Ishikawa (cell line): ENCODE results near the gene JAG2.
A peak's percentile ranks its signal among the peaks of the same experiment; 100 is the strongest.

ENCODE experiments used
- CEBPB ChIP-seq: IDR thresholded peaks from 2 replicates; pipeline ENCODE4 v1.6.1; 2012
- CREB1 ChIP-seq: IDR thresholded peaks from 2 replicates; pipeline ENCODE4 v1.6.1; 2012; ENCODE audit warnings: low read depth
- EGR1 ChIP-seq: IDR thresholded peaks from 2 replicates; pipeline ENCODE4 v1.6.1; 2012
- EP300 ChIP-seq: IDR thresholded peaks from 2 replicates; pipeline ENCODE4 v1.6.1; 2012; ENCODE audit warnings: borderline replicate concordance
- FOXM1 ChIP-seq: IDR thresholded peaks from 2 replicates; pipeline ENCODE4 v1.6.1; 2012; ENCODE audit warnings: low read depth, borderline replicate concordance
- MAX ChIP-seq: IDR thresholded peaks from 2 replicates; pipeline ENCODE4 v1.6.1; 2012
- NFIC ChIP-seq: IDR thresholded peaks from 2 replicates; pipeline ENCODE4 v1.6.1; 2012
- RAD21 ChIP-seq: IDR thresholded peaks from 2 replicates; pipeline ENCODE4 v1.6.1; 2012; ENCODE audit warnings: low read depth
- REST ChIP-seq: IDR thresholded peaks from 2 replicates; pipeline ENCODE4 v1.6.1; 2012; ENCODE audit warnings: low read depth, mild to moderate bottlenecking
- TAF1 ChIP-seq: IDR thresholded peaks from 2 replicates; pipeline ENCODE4 v1.6.1; 2012; ENCODE audit warnings: low read depth, mild to moderate bottlenecking
- TCF12 ChIP-seq: IDR thresholded peaks from 2 replicates; pipeline ENCODE4 v1.6.1; 2012; ENCODE audit warnings: low read depth
- TEAD4 ChIP-seq: IDR thresholded peaks from 2 replicates; pipeline ENCODE4 v1.6.1; 2012
- USF1 ChIP-seq: IDR thresholded peaks from 2 replicates; pipeline ENCODE4 v1.6.1; 2012
- YY1 ChIP-seq: IDR thresholded peaks from 2 replicates; pipeline ENCODE4 v1.6.1; 2012; ENCODE audit warnings: low read depth
- ZBTB7A ChIP-seq: IDR thresholded peaks from 2 replicates; pipeline ENCODE4 v1.6.1; 2012; ENCODE audit warnings: low read depth

The JAG2 gene

GRCh38 chr14:105173901-105174894 is 5.6 kb upstream of the JAG2 start:
- TF ChIP-seq MAX (no peak), ZBTB7A (0 out of 2 replicates have a peak, but pooled peaks have one; percentile 53), NFIC (no peak), CEBPB (no peak), CREB1 (no peak)

GRCh38 chr14:105173145-105173544 is 4.6 kb upstream of the JAG2 start:
- TF ChIP-seq RAD21 (no peak), ZBTB7A (peak; percentile 19; the same call in 1 of the 2 replicates)

- TF ChIP-seq CREB1: no peak
- TF ChIP-seq TEAD4: no peak
- TF ChIP-seq EGR1: no peak
- no peak for TF ChIP-seq TAF1
- TF ChIP-seq USF1: no peak
- TF ChIP-seq TCF12: no peak
- TF ChIP-seq MAX: no peak
- no peak for TF ChIP-seq FOXM1
- no peak for TF ChIP-seq YY1
- TF ChIP-seq NFIC: no peak
- TF ChIP-seq ZBTB7A: no peak
- no peak for TF ChIP-seq REST
These were observed 3.9 kb upstream of the JAG2 start for GRCh38 chr14:105172476-105172875.

- TF ChIP-seq TEAD4 (no peak), USF1 (no peak), EGR1 (no peak), NFIC (no peak), RAD21 (no peak), FOXM1 (no peak), ZBTB7A (no peak), MAX (no peak), TAF1 (no peak), CREB1 (no peak), CEBPB (no peak), REST (no peak), EP300 (no peak), YY1 (no peak), TCF12 (no peak)
These were observed 2.6 kb upstream of the JAG2 start for GRCh38 chr14:105171004-105171673.

- TF ChIP-seq USF1 (no peak), TEAD4 (no peak), CEBPB (no peak), NFIC (no peak), RAD21 (no peak), REST (no peak), EP300 (no peak), TAF1 (no peak), FOXM1 (no peak), CREB1 (no peak), MAX (no peak), EGR1 (peak; percentile 73), YY1 (no peak), ZBTB7A (0 out of 2 replicates have a peak, but pooled peaks have one; percentile 10), TCF12 (no peak)
These were observed 1.4 kb upstream of the JAG2 start for GRCh38 chr14:105169776-105170655.
